MM.1S (cell line): Measurements from ENCODE around the gene HYCC1.

Experiments used
- EZH2 ChIP-seq: fragments of 300-600 bp; sonication (generic); optimal IDR thresholded peaks from 2 replicates; pipeline ENCODE3; 2017; ENCODE audit warnings: low read depth, mild to moderate bottlenecking, antibody characterized with exemption, low read length, mixed read lengths
- EZH2phosphoT487 ChIP-seq: fragments of 300-600 bp; sonication (generic); IDR thresholded peaks from 2 replicates; pipeline ENCODE4 v1.6.1; 2018; ENCODE audit warnings: antibody characterized with exemption, low read length
- TF ChIP-seq, protein P1 (sequence below): fragments of 300-600 bp; sonication (generic); IDR thresholded peaks from 2 replicates; pipeline ENCODE4 v1.5.1; 2016; ENCODE audit warnings: antibody characterized with exemption, low read length, mixed read lengths

DNA sequence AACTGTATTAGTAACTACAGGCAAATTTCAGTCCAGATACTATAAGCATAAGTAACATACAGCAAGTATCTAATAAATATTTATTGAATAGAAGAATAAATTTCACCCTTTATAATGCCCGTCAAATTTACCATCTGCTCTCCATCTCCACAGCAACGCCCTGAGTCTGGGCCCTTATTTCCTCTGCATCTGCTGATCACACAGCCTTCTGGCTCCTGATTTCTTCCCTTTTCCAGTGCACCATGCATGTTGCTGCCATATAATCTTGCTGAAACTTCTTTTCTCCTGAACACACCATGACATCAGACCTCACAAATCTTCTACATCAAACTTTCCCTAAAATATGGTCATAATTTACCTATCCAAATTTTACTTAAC, 15.4 kb downstream of the HYCC1 start:
- TF ChIP-seq, protein P1, sequence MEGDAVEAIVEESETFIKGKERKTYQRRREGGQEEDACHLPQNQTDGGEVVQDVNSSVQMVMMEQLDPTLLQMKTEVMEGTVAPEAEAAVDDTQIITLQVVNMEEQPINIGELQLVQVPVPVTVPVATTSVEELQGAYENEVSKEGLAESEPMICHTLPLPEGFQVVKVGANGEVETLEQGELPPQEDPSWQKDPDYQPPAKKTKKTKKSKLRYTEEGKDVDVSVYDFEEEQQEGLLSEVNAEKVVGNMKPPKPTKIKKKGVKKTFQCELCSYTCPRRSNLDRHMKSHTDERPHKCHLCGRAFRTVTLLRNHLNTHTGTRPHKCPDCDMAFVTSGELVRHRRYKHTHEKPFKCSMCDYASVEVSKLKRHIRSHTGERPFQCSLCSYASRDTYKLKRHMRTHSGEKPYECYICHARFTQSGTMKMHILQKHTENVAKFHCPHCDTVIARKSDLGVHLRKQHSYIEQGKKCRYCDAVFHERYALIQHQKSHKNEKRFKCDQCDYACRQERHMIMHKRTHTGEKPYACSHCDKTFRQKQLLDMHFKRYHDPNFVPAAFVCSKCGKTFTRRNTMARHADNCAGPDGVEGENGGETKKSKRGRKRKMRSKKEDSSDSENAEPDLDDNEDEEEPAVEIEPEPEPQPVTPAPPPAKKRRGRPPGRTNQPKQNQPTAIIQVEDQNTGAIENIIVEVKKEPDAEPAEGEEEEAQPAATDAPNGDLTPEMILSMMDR: no peak
- no peak for TF ChIP-seq EZH2
- no peak for TF ChIP-seq EZH2phosphoT487
